ENCODE data around the gene KLHDC10. TPM values are rescaled to one million over a fixed set of nuclear protein-coding genes. Genes with fewer than 3 reads are reported as not detected.

KLHDC10 gene
- total RNA-seq, 1 donor from 2014 or later: 49.1 TPM

DNA sequence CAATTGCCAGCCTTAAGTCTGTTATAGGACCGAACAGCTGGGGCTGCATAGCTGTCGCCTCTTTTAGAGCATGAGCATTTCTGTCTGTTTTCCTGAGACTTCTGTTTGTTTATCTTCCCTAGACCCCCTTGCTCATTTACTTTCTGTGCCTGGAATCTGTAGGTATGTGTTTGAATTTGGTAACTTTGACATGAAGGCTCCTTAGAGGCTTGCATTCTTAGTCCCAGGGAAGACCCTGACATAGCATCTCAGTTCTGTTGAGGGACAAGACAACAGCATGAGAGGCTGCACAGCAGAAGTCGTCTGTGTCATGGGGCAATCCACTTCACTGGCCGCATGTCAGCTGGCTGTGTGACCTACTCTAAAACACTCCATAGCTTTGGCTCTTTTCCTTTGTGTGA is 58.7 kb downstream of the KLHDC10 start:
- peaks cover 0 to 5% (median 0%) of the 10 kb centered on the region in 3 donors for H3K4me1 ChIP-seq (ENCODE audit: control insufficient read depth in 3 of 3, insufficient read depth in 3 of 3, low read length in 3 of 3)
- no peak overlapping the region for H3K4me3 ChIP-seq (ENCODE audit: low read length in 3 of 3)
- no peaks in the 10 kb centered on the region for H3K9me3 ChIP-seq (ENCODE audit: control insufficient read depth in 3 of 3, low read length in 3 of 3)
- H3K9ac ChIP-seq (ENCODE audit: low read depth in 1 of 3, low read length in 3 of 3): no peak overlapping the region
- H3K36me3 ChIP-seq (ENCODE audit: control insufficient read depth in 3 of 3, insufficient read depth in 3 of 3, low read length in 3 of 3): peaks cover 22 to 57% (median 33%) of the 10 kb centered on the region in 3 donors
- no peak overlapping the region for H3K27ac ChIP-seq (ENCODE audit: low read depth, low read length)
- H3K27me3 ChIP-seq (ENCODE audit: control insufficient read depth in 3 of 3, insufficient read depth in 3 of 3, low read length in 3 of 3): no peaks in the 10 kb centered on the region

DNA sequence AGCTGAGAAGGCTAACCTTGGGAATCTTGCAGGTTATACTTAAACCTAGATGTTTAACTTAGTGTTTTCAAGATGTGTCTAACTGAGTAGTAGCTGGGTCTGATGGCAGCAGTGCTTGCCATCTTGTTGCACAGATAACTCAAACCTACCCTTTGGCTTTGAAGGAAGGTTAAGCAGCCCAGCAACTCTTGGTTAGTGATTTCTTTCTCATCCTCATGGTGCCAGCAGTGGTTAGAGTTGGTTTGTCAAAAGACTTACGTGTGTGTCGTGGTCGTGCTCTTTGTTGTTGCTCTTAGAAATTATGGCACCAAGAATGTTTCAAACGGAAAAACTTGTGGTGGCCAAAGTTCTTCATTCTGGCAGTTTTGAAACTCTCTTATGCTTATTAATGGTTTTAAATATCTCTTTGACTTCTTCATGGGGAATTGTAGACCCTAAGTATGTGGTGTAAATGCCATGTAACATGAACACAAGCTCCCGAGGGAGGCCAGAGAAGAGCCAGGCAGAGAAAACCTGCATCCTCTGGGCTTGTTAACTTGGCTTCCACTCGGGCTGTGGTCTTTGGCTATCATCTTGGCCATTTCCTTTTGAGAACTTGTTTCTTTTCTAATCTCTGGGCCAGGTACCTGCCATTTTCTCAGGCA is 61.0 kb downstream of the KLHDC10 start:
- Histone ChIP-seq H3K9ac (ENCODE audit: low read depth in 1 of 3, low read length in 3 of 3) (no peak overlapping the region), H3K27ac (ENCODE audit: low read depth, low read length) (no peak overlapping the region), H3K27me3 (ENCODE audit: control insufficient read depth in 3 of 3, insufficient read depth in 3 of 3, low read length in 3 of 3) (no peaks in the 10 kb centered on the region), H3K36me3 (ENCODE audit: control insufficient read depth in 3 of 3, insufficient read depth in 3 of 3, low read length in 3 of 3) (peaks cover 20 to 54% (median 33%) of the 10 kb centered on the region in 3 donors), H3K4me3 (ENCODE audit: low read length in 3 of 3) (no peak overlapping the region), H3K4me1 (ENCODE audit: control insufficient read depth in 3 of 3, insufficient read depth in 3 of 3, low read length in 3 of 3) (peaks cover 0 to 5% (median 0%) of the 10 kb centered on the region in 3 donors), H3K9me3 (ENCODE audit: control insufficient read depth in 3 of 3, low read length in 3 of 3) (no peaks in the 10 kb centered on the region)

DNA sequence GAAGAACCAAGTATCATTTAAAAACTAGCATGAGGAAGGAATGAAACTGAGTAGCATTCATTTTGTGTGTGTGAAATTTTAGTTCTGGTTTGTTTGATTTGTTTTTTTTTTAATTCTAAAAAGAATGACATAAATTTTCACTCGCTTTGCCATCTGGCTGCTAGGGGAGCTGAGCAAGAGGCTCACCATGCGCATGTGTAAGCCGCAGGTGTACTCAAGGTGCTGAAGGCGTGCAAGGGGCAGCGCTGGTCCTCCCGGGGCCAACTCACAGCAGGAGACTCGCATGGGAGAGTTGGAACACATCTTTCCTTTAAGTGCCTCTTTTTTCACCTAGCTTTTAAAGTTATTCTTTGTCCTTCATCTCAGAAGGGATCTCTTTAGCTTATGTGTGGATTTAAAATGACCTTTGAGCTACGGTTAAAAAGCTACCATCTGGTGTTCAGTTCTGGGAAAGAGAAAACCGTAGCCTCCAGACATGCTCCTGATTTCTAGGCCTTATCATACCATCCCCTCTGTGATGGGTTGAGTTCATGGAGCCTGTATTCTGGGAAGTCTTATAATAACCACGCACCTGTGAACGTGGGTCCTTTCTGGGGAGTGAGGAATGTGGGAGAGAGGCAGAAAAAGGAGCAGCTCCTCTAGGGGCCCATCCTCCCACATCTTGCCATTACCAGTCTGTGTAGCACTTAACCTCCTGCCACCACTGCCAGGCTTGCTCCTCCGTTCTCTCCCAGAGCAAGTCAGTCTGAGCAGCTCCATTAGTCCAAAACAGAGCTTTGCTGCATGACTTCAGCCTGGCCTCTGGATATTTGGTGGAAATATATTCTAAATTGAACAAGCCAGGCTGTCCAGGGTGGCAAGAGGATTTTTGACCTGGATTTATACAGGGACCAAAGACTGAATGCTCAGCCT is 61.9 kb downstream of the KLHDC10 start:
- H3K27ac ChIP-seq (ENCODE audit: low read depth, low read length): no peak overlapping the region
- peaks cover 20 to 53% (median 33%) of the 10 kb centered on the region in 3 donors for H3K36me3 ChIP-seq (ENCODE audit: control insufficient read depth in 3 of 3, insufficient read depth in 3 of 3, low read length in 3 of 3)
- H3K9me3 ChIP-seq (ENCODE audit: control insufficient read depth in 3 of 3, low read length in 3 of 3): no peaks in the 10 kb centered on the region
- H3K4me3 ChIP-seq (ENCODE audit: low read length in 3 of 3): no peak overlapping the region
- H3K27me3 ChIP-seq (ENCODE audit: control insufficient read depth in 3 of 3, insufficient read depth in 3 of 3, low read length in 3 of 3): no peaks in the 10 kb centered on the region
- no peak overlapping the region for H3K9ac ChIP-seq (ENCODE audit: low read depth in 1 of 3, low read length in 3 of 3)
- H3K4me1 ChIP-seq (ENCODE audit: control insufficient read depth in 3 of 3, insufficient read depth in 3 of 3, low read length in 3 of 3): peaks cover 0 to 5% (median 0%) of the 10 kb centered on the region in 3 donors

DNA sequence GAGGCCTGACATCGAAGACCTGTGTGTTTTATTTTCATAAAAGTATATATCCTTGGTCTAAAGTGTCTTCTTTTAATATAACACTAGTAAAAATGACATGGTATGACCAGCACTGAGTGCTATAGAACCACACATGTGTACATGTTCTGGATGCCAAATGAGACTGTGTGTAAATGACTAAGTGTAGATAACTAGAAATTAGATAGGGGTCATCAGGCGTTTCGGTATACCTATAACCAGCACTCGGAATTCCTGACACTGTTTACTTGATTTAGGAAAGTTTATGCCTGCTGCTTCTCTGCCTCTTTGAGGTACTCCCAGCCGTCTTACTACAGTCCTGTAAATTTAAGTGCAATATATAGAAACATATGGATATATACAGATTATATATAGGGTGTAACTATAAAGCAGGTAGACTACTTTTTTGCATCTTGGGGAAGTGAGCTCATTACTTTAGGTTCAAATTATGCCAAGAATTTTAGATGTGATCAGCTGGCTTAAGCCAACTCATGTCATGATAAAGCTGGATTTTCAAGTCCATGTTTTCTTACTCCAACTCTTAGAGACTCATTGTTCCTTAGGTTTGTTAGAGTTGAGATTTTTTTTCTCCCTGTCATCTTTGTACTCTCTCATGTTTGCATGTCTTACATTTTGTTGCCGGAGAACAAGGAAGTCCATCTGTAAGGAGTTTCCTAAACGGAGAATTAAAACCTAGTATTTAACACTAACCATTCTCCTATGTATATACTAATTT is 62.9 kb downstream of the KLHDC10 start:
- H3K27ac ChIP-seq (ENCODE audit: low read depth, low read length): no peak overlapping the region
- no peaks in the 10 kb centered on the region for H3K9me3 ChIP-seq (ENCODE audit: control insufficient read depth in 3 of 3, low read length in 3 of 3)
- H3K36me3 ChIP-seq (ENCODE audit: control insufficient read depth in 3 of 3, insufficient read depth in 3 of 3, low read length in 3 of 3): peaks cover 20 to 50% (median 33%) of the 10 kb centered on the region in 3 donors
- H3K4me3 ChIP-seq (ENCODE audit: low read length in 3 of 3): no peak overlapping the region
- H3K27me3 ChIP-seq (ENCODE audit: control insufficient read depth in 3 of 3, insufficient read depth in 3 of 3, low read length in 3 of 3): no peaks in the 10 kb centered on the region
- no peak overlapping the region for H3K9ac ChIP-seq (ENCODE audit: low read depth in 1 of 3, low read length in 3 of 3)
- H3K4me1 ChIP-seq (ENCODE audit: control insufficient read depth in 3 of 3, insufficient read depth in 3 of 3, low read length in 3 of 3): no peaks in the 10 kb centered on the region

DNA sequence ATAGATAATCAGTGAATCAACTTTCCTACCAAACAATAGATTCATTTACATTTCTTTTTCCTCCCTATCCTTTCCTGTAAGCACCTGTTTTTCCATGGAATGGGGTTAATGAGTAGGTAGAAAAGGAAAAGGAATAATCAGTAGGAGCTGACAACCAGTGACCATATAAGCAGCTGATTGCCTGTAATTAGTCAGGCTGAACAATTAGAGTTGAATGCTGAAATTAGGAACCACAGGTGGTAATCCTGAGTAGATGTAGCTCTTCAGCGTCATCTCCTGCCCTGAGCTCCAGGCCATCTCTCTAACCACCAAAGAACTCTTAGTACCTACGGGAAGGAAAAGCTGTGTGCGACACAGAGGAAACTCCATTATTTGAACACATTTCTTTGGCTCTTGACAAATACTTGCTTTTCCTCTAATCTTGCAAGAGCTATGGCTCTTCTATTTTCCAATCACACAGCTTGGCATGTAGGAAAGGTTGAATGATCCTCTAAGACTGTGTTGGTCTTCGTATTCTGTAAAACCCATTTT is 63.8 kb downstream of the KLHDC10 start:
- Histone ChIP-seq H3K27me3 (ENCODE audit: control insufficient read depth in 3 of 3, insufficient read depth in 3 of 3, low read length in 3 of 3) (no peaks in the 10 kb centered on the region), H3K4me1 (ENCODE audit: control insufficient read depth in 3 of 3, insufficient read depth in 3 of 3, low read length in 3 of 3) (no peaks in the 10 kb centered on the region), H3K36me3 (ENCODE audit: control insufficient read depth in 3 of 3, insufficient read depth in 3 of 3, low read length in 3 of 3) (peaks cover 19 to 47% (median 31%) of the 10 kb centered on the region in 3 donors), H3K4me3 (ENCODE audit: low read length in 3 of 3) (no peak overlapping the region), H3K9ac (ENCODE audit: low read depth in 1 of 3, low read length in 3 of 3) (no peak overlapping the region), H3K9me3 (ENCODE audit: control insufficient read depth in 3 of 3, low read length in 3 of 3) (no peaks in the 10 kb centered on the region), H3K27ac (ENCODE audit: low read depth, low read length) (no peak overlapping the region)

DNA sequence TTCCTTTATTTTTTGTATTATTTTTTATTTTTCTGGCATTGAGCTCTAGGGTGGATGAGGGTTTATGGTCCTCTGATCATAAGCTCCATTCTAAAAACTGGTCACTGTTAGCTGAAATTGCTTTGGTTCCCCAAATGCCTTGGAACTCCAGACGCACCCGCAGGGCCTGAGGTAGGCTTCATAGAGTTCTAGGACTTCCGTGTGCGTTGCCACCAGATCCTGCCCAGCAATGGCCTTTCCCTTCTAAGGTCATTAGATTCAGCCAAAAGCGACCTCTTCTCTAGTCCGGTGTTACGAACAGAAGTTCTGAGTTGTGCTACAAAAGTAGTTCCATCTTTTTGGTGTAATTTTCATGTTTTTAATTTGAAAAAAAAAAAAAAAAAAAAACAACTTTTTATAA is 64.4 kb downstream of the KLHDC10 start:
- Histone ChIP-seq H3K9me3 (ENCODE audit: control insufficient read depth in 3 of 3, low read length in 3 of 3) (no peaks in the 10 kb centered on the region), H3K9ac (ENCODE audit: low read depth in 1 of 3, low read length in 3 of 3) (no peak overlapping the region), H3K36me3 (ENCODE audit: control insufficient read depth in 3 of 3, insufficient read depth in 3 of 3, low read length in 3 of 3) (peaks cover 14 to 42% (median 26%) of the 10 kb centered on the region in 3 donors), H3K27me3 (ENCODE audit: control insufficient read depth in 3 of 3, insufficient read depth in 3 of 3, low read length in 3 of 3) (no peaks in the 10 kb centered on the region), H3K4me1 (ENCODE audit: control insufficient read depth in 3 of 3, insufficient read depth in 3 of 3, low read length in 3 of 3) (no peaks in the 10 kb centered on the region), H3K27ac (ENCODE audit: low read depth, low read length) (no peak overlapping the region), H3K4me3 (ENCODE audit: low read length in 3 of 3) (no peak overlapping the region)

DNA sequence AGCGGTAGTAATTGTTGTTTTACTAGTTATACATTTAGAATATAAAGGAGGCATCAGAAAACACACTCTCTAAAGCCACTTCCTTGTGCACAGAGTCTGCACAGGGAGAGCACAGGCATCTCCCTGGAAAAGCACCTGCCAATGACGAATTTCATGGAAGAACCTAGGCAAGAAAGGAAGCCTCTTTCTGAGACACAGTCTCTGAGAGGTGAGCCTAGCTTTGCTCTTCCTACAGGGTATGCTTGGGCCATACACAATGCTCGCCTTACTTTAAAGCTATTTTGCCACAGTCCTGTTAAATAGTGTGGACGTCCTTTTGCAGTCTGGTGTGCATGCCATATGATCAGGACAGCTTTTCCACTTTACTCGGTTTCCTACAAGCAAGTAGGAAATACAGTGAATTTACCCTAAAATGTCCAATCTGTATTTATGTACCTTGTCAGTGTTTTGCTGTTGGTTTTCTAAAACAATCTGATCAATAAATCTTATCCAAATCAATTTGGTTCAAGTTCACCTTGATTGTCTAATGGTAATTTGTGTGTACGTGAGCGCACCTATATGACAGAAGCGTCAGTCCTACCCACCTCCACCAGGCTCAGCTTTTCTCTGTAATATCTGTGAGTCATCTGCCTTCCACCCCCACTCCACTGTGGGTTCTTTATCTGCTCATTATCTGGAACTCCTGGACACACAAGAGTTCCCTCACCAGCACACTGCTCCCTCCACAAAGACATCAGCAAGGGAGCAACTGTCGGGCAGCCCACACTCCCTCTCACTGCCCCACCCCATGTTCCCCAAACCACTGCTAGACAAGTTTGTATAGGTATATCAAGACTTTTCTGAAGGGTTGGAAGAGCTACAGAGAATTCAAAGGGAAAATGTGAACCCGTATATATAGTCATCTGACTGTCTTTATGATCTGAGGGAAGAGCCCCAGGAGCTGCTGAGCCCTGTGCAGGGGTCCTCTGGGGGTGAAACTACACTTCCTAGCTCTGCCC is 65.2 kb downstream of the KLHDC10 start:
- Histone ChIP-seq H3K9ac (ENCODE audit: low read depth in 1 of 3, low read length in 3 of 3) (no peak overlapping the region), H3K27ac (ENCODE audit: low read depth, low read length) (no peak overlapping the region), H3K9me3 (ENCODE audit: control insufficient read depth in 3 of 3, low read length in 3 of 3) (no peaks in the 10 kb centered on the region), H3K36me3 (ENCODE audit: control insufficient read depth in 3 of 3, insufficient read depth in 3 of 3, low read length in 3 of 3) (peaks cover 11 to 40% (median 22%) of the 10 kb centered on the region in 3 donors), H3K27me3 (ENCODE audit: control insufficient read depth in 3 of 3, insufficient read depth in 3 of 3, low read length in 3 of 3) (no peaks in the 10 kb centered on the region), H3K4me3 (ENCODE audit: low read length in 3 of 3) (no peak overlapping the region), H3K4me1 (ENCODE audit: control insufficient read depth in 3 of 3, insufficient read depth in 3 of 3, low read length in 3 of 3) (no peaks in the 10 kb centered on the region)

DNA sequence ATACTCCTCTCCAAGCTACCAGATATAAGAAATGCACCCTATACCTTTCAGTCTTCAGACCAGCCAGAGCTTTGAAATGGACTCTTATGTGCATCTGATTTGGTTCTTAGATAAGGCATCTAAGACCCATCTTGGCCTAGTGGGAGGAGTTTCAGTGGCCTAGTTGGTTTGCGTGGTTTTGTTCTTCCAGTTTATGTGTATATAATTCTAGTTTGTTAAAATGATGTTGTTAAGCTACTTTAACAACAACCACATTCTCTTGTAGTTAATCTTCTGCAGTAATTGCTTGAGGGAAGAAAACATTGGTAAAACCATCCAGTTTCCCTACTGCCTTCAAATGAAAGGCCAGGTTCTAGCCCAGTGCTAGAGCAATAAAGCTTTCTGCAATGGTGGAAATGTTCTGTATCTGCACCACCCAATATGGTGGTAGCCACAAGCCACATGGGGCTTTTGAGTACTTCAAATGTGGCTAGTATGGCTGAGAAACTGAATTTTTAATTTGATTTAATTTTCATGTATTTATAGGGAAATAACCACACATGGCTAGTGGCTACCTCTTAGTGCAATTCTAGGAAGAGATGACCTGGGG is 66.3 kb downstream of the KLHDC10 start:
- no peak overlapping the region for H3K4me3 ChIP-seq (ENCODE audit: low read length in 3 of 3)
- H3K27me3 ChIP-seq (ENCODE audit: control insufficient read depth in 3 of 3, insufficient read depth in 3 of 3, low read length in 3 of 3): no peaks in the 10 kb centered on the region
- H3K9me3 ChIP-seq (ENCODE audit: control insufficient read depth in 3 of 3, low read length in 3 of 3): no peaks in the 10 kb centered on the region
- H3K9ac ChIP-seq (ENCODE audit: low read depth in 1 of 3, low read length in 3 of 3): no peak overlapping the region
- H3K36me3 ChIP-seq (ENCODE audit: control insufficient read depth in 3 of 3, insufficient read depth in 3 of 3, low read length in 3 of 3): peaks cover 8 to 32% (median 12%) of the 10 kb centered on the region in 3 donors
- H3K27ac ChIP-seq (ENCODE audit: low read depth, low read length): no peak overlapping the region
- H3K4me1 ChIP-seq (ENCODE audit: control insufficient read depth in 3 of 3, insufficient read depth in 3 of 3, low read length in 3 of 3): peaks cover 0 to 3% (median 3%) of the 10 kb centered on the region in 3 donors
